Karpas-422 (cell line): ENCODE data around the gene PAFAH1B2. TPM values are rescaled to one million over a fixed set of nuclear protein-coding genes. Genes with fewer than 3 reads are reported as not detected.
"Not testable (repeated sequence)": the region's sequence is repeated elsewhere in the genome, so short reads cannot be mapped to it uniquely, and the experiment has no call there.

Experiments used
- DNase-seq: peaks from one replicate; pipeline ENCODE4 v3.0.0-alpha.2; 2015
- H2AFZ ChIP-seq: fragments of 200-600 bp; sonication (generic); 2 replicates; pipeline ENCODE4 v1.6.1; 2014; ENCODE audit warnings: antibody characterized with exemption, low read length, mixed read lengths
- H3K27ac ChIP-seq: fragments of 200-600 bp; sonication (generic); 2 replicates; pipeline ENCODE4 v1.5.1; 2014; ENCODE audit warnings: mild to moderate bottlenecking, low read length, moderate library complexity
- H3K27me3 ChIP-seq: fragments of 200-600 bp; sonication (generic); 2 replicates; pipeline ENCODE4 v1.6.1; 2014; ENCODE audit warnings: low read length, mixed read lengths
- H3K36me3 ChIP-seq: fragments of 200-600 bp; sonication (generic); 2 replicates; pipeline ENCODE4 v1.6.1; 2014; ENCODE audit warnings: low read length, mixed read lengths; ENCODE audit not compliant: insufficient read depth
- H3K4me1 ChIP-seq: fragments of 200-600 bp; sonication (generic); 2 replicates; pipeline ENCODE4 v1.6.1; 2014; ENCODE audit warnings: mild to moderate bottlenecking, low read length, mixed read lengths
- H3K4me2 ChIP-seq: fragments of 200-600 bp; sonication (generic); 2 replicates; pipeline ENCODE4 v1.6.1; 2014; ENCODE audit warnings: low read length, low read depth, mild to moderate bottlenecking; ENCODE audit not compliant: poor library complexity, severe bottlenecking
- H3K4me3 ChIP-seq: fragments of 200-600 bp; sonication (generic); 2 replicates; pipeline ENCODE4 v1.5.1; 2014; ENCODE audit warnings: mild to moderate bottlenecking, antibody characterized with exemption, low read length, mixed read lengths
- H3K79me2 ChIP-seq: fragments of 200-600 bp; sonication (generic); 2 replicates; pipeline ENCODE4 v1.6.1; 2014; ENCODE audit warnings: mild to moderate bottlenecking, low read length, mixed read lengths
- H3K9ac ChIP-seq: fragments of 200-600 bp; sonication (generic); 2 replicates; pipeline ENCODE4 v1.6.0; 2014; ENCODE audit warnings: low read length
- H3K9me2 ChIP-seq: fragments of 200-600 bp; sonication (generic), shearing (Covaris generic); replicated peaks from 2 replicates; pipeline ENCODE4 v1.6.0; 2014; ENCODE audit warnings: mild to moderate bottlenecking, low read length, moderate library complexity; ENCODE audit not compliant: insufficient read depth
- H3K9me3 ChIP-seq: fragments of 300-700, 200-600 bp; sonication (generic); 2 replicates; pipeline ENCODE4 v1.6.1; 2014; ENCODE audit warnings: low read length, mixed read lengths
- H4K20me1 ChIP-seq: fragments of 200-600 bp; sonication (generic); 2 replicates; pipeline ENCODE4 v1.6.1; 2014; ENCODE audit warnings: mild to moderate bottlenecking, antibody characterized with exemption, low read length, low read depth; ENCODE audit not compliant: insufficient read depth
- total RNA-seq: library from RNA; depleted of rRNA; stranded (reverse); fragments of >200 nt; shearing (Covaris generic); gene quantifications from 2 replicates; pipeline ENCODE4 v1.2.3, GENCODE V29; 2014; ENCODE audit warnings: low replicate concordance

Gene PAFAH1B2
- total RNA-seq, 1 experiment from 2014 or later = 20.6 TPM

- DNase-seq = no peak
- H3K4me3 ChIP-seq = no peak overlapping the region
- no peaks in the 10 kb centered on the region for H4K20me1 ChIP-seq
- no peaks in the 10 kb centered on the region for H3K9me3 ChIP-seq
- H3K27me3 ChIP-seq = no peaks in the 10 kb centered on the region
- H3K79me2 ChIP-seq = no peaks in the 10 kb centered on the region
- H3K4me2 ChIP-seq = no peak overlapping the region
- no peak overlapping the region for H3K9ac ChIP-seq
- H3K36me3 ChIP-seq = no peaks in the 10 kb centered on the region
- no peaks in the 10 kb centered on the region for H3K4me1 ChIP-seq
- H3K9me2 ChIP-seq = no peaks in the 10 kb centered on the region
- H3K27ac ChIP-seq = no peak overlapping the region
- H2AFZ ChIP-seq = no peak overlapping the region
Measured at GRCh38 chr11:117117681-117118080, 26.4 kb upstream of the PAFAH1B2 start.

DNA sequence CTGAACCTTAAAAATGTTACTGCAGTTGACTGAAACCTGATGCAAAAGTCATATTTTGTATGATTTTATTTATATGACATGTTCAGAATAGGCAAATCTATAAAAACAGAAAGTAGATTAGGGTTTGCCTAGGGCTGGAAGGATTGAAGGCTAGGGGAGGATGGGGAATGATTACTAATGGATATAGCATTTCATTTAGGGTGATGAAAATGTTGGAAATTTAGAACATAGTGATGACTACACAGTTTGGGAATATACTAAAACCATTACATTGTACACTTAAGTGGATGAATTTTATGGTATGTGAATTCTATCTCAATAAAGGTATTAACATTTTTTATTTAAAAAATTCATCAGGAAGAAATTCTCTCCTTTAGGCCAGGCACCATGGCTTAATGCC lies 22.9 kb upstream of the PAFAH1B2 start:
- no peaks in the 10 kb centered on the region for H3K36me3 ChIP-seq
- no peaks in the 10 kb centered on the region for H3K27me3 ChIP-seq
- H3K4me2 ChIP-seq = no peak overlapping the region
- H3K4me3 ChIP-seq = no peak overlapping the region
- H4K20me1 ChIP-seq = no peaks in the 10 kb centered on the region
- no peak for DNase-seq
- no peaks in the 10 kb centered on the region for H3K4me1 ChIP-seq
- H3K27ac ChIP-seq = no peak overlapping the region
- no peak overlapping the region for H2AFZ ChIP-seq
- H3K9me3 ChIP-seq = no peaks in the 10 kb centered on the region
- H3K9me2 ChIP-seq = no peaks in the 10 kb centered on the region
- H3K79me2 ChIP-seq = no peaks in the 10 kb centered on the region
- no peak overlapping the region for H3K9ac ChIP-seq

- Histone ChIP-seq H3K4me3 (no peak overlapping the region), H3K27me3 (no peaks in the 10 kb centered on the region), H2AFZ (no peak overlapping the region), H3K9ac (no peak overlapping the region), H3K27ac (no peak overlapping the region), H3K36me3 (no peaks in the 10 kb centered on the region), H3K9me2 (no peaks in the 10 kb centered on the region), H3K9me3 (no peaks in the 10 kb centered on the region), H4K20me1 (no peaks in the 10 kb centered on the region), H3K4me2 (no peak overlapping the region), H3K79me2 (no peaks in the 10 kb centered on the region), H3K4me1 (peaks cover 5% of the 10 kb centered on the region; the same call in 1 of the 2 replicates)
- DNase-seq = no peak
Measured at GRCh38 chr11:117122556-117122955, 21.5 kb upstream of the PAFAH1B2 start.

DNA sequence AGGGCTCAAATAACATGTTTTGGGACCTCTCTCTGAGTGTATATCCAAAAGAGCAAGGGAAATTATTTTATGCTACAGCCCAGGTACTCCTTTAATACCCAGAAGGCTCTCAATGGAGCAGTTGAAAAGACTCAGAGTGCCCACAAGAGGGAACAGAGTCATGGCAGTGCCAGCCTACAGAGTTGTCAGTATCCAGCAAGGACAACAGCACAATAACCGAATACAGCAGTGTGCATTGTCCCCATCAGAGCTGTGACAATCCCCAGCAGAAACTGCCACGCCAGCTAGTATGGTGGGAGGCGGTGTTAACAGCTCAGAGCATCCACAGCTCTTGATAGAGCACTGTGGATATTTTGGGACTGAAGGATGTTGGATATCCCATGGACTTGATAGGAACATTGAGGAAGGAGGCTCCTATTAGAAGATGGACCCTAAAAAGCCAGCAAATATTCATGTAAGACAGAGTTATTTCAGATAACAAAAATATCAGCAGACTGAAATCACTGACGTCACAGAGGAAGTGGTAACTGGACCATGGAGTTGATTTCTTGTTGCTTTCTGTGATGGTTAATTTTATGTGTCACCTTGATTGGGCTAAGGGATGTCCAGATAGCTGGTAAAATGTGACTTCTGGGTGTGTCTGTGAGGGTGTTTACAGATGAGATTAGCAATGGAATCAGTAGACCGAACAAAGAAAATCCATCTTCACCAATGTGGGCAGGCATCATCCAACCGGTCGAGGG lies 17.7 kb upstream of the PAFAH1B2 start:
- DNase-seq = no peak
- H3K79me2 ChIP-seq = no peaks in the 10 kb centered on the region
- H4K20me1 ChIP-seq = no peaks in the 10 kb centered on the region
- H3K27me3 ChIP-seq = no peaks in the 10 kb centered on the region
- no peak overlapping the region for H3K4me3 ChIP-seq
- no peak overlapping the region for H3K4me2 ChIP-seq
- H3K4me1 ChIP-seq = peaks cover 5% of the 10 kb centered on the region; the same call in 1 of the 2 replicates
- H3K27ac ChIP-seq = no peak overlapping the region
- H3K9ac ChIP-seq = no peak overlapping the region
- H3K36me3 ChIP-seq = no peaks in the 10 kb centered on the region
- H3K9me3 ChIP-seq = no peaks in the 10 kb centered on the region
- no peaks in the 10 kb centered on the region for H3K9me2 ChIP-seq
- H2AFZ ChIP-seq = no peak overlapping the region

DNA sequence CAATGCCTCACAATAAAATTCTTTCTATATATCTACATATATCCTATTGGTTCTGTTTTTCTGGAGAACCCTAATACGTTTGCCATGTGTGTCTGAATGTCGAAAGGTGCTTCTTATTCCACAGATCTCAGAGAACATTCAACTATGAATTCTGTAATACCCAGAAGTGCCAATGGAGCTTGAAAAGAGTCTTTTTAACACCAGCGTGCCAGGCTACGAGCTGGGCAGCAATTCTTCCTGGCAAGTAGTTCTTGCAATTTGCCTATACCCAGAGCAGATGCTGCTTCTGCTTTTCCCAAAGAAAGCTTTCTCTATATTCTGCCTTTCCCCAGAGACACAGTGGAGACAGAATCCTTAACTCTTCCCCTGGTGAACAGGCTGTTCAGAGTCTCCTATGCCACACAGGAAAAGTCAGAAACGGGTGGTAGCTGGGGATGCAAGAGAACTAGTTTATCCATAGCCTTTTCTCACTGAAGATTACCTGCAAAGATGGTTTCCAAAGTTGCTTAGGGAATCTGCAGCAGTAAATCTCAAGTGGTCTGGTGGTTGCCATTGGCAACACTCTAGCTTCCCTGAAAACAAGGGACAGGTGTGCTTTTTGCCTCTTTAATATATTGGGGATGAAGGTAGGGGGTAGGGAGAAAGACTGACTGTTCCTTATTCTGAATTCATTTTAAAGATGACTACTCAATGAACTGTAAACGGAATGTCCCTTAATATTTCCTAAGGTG lies 16.8 kb upstream of the PAFAH1B2 start:
- Histone ChIP-seq H3K27me3 (no peaks in the 10 kb centered on the region), H3K4me3 (no peak overlapping the region), H3K9me2 (no peaks in the 10 kb centered on the region), H3K36me3 (no peaks in the 10 kb centered on the region), H3K79me2 (no peaks in the 10 kb centered on the region), H4K20me1 (no peaks in the 10 kb centered on the region), H3K4me1 (peaks cover 5% of the 10 kb centered on the region; the same call in 1 of the 2 replicates), H3K4me2 (no peak overlapping the region), H3K9me3 (no peaks in the 10 kb centered on the region), H2AFZ (no peak overlapping the region), H3K27ac (no peak overlapping the region), H3K9ac (no peak overlapping the region)
- no peak for DNase-seq

- H4K20me1 ChIP-seq = no peaks in the 10 kb centered on the region
- H3K27me3 ChIP-seq = no peaks in the 10 kb centered on the region
- H2AFZ ChIP-seq = no peak overlapping the region
- no peaks in the 10 kb centered on the region for H3K36me3 ChIP-seq
- peaks cover 5% of the 10 kb centered on the region; the same call in 1 of the 2 replicates for H3K4me1 ChIP-seq
- no peaks in the 10 kb centered on the region for H3K9me3 ChIP-seq
- no peak overlapping the region for H3K9ac ChIP-seq
- H3K79me2 ChIP-seq = no peaks in the 10 kb centered on the region
- H3K4me3 ChIP-seq = no peak overlapping the region
- H3K27ac ChIP-seq = no peak overlapping the region
- H3K4me2 ChIP-seq = no peak overlapping the region
- H3K9me2 ChIP-seq = no peaks in the 10 kb centered on the region
- no peak for DNase-seq
Measured at GRCh38 chr11:117128289-117128688, 15.8 kb upstream of the PAFAH1B2 start.

DNA sequence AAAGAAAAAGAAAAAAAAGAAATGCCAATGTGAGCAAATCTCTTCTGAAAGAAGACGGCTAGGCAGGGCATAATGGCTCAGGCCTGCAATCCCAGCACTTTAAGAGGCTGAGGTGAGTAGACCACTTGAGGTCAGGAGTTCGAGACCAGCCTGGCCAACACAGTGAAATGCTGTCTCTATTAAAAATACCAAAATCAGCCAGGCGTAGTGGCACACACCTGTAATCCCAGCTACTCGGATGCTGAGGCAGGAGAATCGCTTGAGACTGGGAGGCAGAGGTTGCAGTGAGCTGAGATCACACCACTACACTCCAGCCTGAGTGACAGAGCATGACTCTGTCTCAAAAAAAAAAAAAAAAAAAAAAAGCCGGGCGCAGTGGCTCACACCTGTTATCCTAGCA lies 13.7 kb upstream of the PAFAH1B2 start:
- H3K4me2 ChIP-seq, H4K20me1 ChIP-seq, H3K4me3 ChIP-seq, H3K9me3 ChIP-seq, H3K36me3 ChIP-seq, H3K27ac ChIP-seq, H2AFZ ChIP-seq, DNase-seq, H3K4me1 ChIP-seq, H3K9ac ChIP-seq, H3K9me2 ChIP-seq, H3K79me2 ChIP-seq, H3K27me3 ChIP-seq: not testable (repeated sequence)

DNA sequence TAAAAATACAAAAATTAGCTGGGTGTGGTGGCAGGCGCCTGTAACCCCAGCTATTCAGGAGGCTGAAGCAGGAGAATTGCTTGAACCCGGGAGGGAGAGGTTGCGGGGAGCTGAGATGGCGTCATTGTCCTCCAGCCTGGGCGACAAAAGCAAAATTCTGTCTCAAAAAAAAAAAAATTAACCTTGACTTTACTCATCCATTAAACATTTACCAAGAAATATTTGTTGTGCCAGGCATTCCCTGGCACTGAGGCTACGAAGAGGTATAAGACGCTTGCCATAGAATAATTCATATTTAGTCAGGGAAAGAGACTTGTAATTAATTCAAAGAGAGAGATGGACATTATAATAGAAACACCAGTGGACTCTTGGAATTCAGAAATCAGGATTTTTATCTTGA lies 13.2 kb upstream of the PAFAH1B2 start:
- H4K20me1 ChIP-seq = no peaks in the 10 kb centered on the region
- H3K36me3 ChIP-seq = no peaks in the 10 kb centered on the region
- H3K4me2 ChIP-seq = no peak overlapping the region
- no peak overlapping the region for H2AFZ ChIP-seq
- no peak for DNase-seq
- H3K27ac ChIP-seq = no peak overlapping the region
- no peaks in the 10 kb centered on the region for H3K79me2 ChIP-seq
- no peak overlapping the region for H3K9ac ChIP-seq
- H3K9me2 ChIP-seq = no peaks in the 10 kb centered on the region
- H3K27me3 ChIP-seq = no peaks in the 10 kb centered on the region
- peaks cover 5% of the 10 kb centered on the region; the same call in 1 of the 2 replicates for H3K4me1 ChIP-seq
- H3K9me3 ChIP-seq = no peaks in the 10 kb centered on the region
- no peak overlapping the region for H3K4me3 ChIP-seq
